GM12891 (cell line): ENCODE data around the gene MEP1B.

ENCODE experiments used
- PAX5 ChIP-seq: IDR thresholded peaks from 2 replicates; pipeline ENCODE4 v1.6.1; 2011; ENCODE audit warnings: low read length, moderate library complexity, mild to moderate bottlenecking; ENCODE audit not compliant: insufficient read depth, severe bottlenecking
- POLR2A ChIP-seq: IDR thresholded peaks from 2 replicates; pipeline ENCODE4 v1.6.1; 2011; ENCODE audit warnings: low read depth, low read length, control low read depth
- POLR2AphosphoS5 ChIP-seq: IDR thresholded peaks from 2 replicates; pipeline ENCODE4 v1.6.1; 2011; ENCODE audit warnings: low read depth, low read length, control low read depth
- SPI1 ChIP-seq: IDR thresholded peaks from 2 replicates; pipeline ENCODE4 v1.6.1; 2011; ENCODE audit warnings: low read depth, low read length, control low read depth
- TAF1 ChIP-seq: IDR thresholded peaks from 2 replicates; pipeline ENCODE4 v1.6.1; 2011; ENCODE audit warnings: low read depth, low read length, control low read depth

GRCh38 chr18:32261003-32261402, 71.2 kb downstream of the MEP1B start:
- TF ChIP-seq POLR2A (no peak), POLR2AphosphoS5 (no peak), TAF1 (no peak), SPI1 (no peak), PAX5 (no peak)
